KMS-11 (cell line): ENCODE measurements around the gene BMS1.

Experiments
- H2AFZ ChIP-seq: fragments of 200-600 bp; sonication (generic); 2 replicates; pipeline ENCODE4 v1.6.1; 2016; ENCODE audit warnings: antibody characterized with exemption, mixed run types, low read depth
- H3K27ac ChIP-seq: fragments of 200-600 bp; sonication (generic); 2 replicates; pipeline ENCODE4 v1.6.1; 2016; ENCODE audit warnings: mild to moderate bottlenecking, mixed run types
- H3K27me3 ChIP-seq: fragments of 200-600 bp; sonication (generic); 2 replicates; pipeline ENCODE4 v1.6.1; 2017; ENCODE audit warnings: mild to moderate bottlenecking, low read depth, mixed run types, moderate library complexity; ENCODE audit not compliant: insufficient read depth
- H3K36me3 ChIP-seq: fragments of 200-600 bp; sonication (generic); 2 replicates; pipeline ENCODE4 v1.6.1; 2017; ENCODE audit warnings: mild to moderate bottlenecking, mixed run types; ENCODE audit not compliant: insufficient read depth
- H3K4me1 ChIP-seq: fragments of 200-600 bp; sonication (generic); 2 replicates; pipeline ENCODE4 v1.6.1; 2016; ENCODE audit warnings: mild to moderate bottlenecking, low read depth, mixed run types; ENCODE audit not compliant: poor library complexity, severe bottlenecking
- H3K4me2 ChIP-seq: fragments of 200-600 bp; sonication (generic); 2 replicates; pipeline ENCODE4 v1.7.0; 2016; ENCODE audit warnings: mild to moderate bottlenecking, mixed run types
- H3K4me3 ChIP-seq: fragments of 200-600 bp; sonication (generic); IDR thresholded peaks from 2 replicates; pipeline ENCODE4 v1.6.1; 2017; ENCODE audit warnings: low read depth, low read length, mixed read lengths; ENCODE audit not compliant: insufficient read depth
- H3K79me2 ChIP-seq: fragments of 200-600 bp; sonication (generic); 2 replicates; pipeline ENCODE4 v1.6.1; 2016; ENCODE audit warnings: low read depth, mixed run types; ENCODE audit not compliant: insufficient read depth
- H3K9ac ChIP-seq: fragments of 200-600 bp; sonication (generic); 2 replicates; pipeline ENCODE4 v1.6.1; 2016; ENCODE audit warnings: mild to moderate bottlenecking, mixed run types
- H4K20me1 ChIP-seq: fragments of 200-600 bp; sonication (generic); 2 replicates; pipeline ENCODE4 v1.6.1; 2016; ENCODE audit warnings: mild to moderate bottlenecking, mixed run types; ENCODE audit not compliant: insufficient read depth
- TF ChIP-seq, protein P1 (sequence below): fragments of 200-600 bp; sonication (generic); conservative IDR thresholded peaks from 2 replicates; pipeline ENCODE4 v1.6.1; 2017; ENCODE audit warnings: low read depth, mild to moderate bottlenecking, antibody characterized with exemption, low read length, moderate library complexity, mixed read lengths

Gene BMS1

DNA sequence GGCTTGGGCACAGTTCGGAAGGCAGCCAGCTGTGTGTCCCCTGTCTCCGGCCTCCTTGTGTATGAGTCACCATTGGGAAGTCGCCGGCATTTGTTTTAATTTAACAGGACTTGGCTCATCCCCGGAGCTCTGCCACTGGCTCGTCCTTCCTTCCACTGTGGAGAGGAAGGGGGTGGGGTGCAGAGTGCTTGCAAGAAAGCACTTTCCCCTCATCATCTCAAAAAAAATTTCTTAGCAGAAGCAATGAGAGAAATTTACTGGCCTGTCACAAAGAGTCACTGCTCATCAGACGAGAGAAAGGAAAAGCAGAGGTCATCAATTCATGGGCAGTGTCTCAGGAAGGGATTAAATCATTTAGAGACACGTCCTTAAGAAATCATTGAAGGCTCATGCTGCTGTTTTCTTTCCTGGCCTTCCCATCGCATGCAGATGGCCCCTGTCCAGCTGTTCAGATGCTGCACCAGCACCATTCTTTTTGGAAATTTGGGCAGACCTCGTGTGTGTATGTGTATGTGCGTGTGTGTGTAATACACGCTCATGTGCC is 93.3 kb downstream of the BMS1 start:
- H3K36me3 ChIP-seq = no peaks in the 10 kb centered on the region
- no peak overlapping the region for H3K4me2 ChIP-seq
- TF ChIP-seq, protein P1, sequence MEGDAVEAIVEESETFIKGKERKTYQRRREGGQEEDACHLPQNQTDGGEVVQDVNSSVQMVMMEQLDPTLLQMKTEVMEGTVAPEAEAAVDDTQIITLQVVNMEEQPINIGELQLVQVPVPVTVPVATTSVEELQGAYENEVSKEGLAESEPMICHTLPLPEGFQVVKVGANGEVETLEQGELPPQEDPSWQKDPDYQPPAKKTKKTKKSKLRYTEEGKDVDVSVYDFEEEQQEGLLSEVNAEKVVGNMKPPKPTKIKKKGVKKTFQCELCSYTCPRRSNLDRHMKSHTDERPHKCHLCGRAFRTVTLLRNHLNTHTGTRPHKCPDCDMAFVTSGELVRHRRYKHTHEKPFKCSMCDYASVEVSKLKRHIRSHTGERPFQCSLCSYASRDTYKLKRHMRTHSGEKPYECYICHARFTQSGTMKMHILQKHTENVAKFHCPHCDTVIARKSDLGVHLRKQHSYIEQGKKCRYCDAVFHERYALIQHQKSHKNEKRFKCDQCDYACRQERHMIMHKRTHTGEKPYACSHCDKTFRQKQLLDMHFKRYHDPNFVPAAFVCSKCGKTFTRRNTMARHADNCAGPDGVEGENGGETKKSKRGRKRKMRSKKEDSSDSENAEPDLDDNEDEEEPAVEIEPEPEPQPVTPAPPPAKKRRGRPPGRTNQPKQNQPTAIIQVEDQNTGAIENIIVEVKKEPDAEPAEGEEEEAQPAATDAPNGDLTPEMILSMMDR = no peak
- no peak overlapping the region for H2AFZ ChIP-seq
- H3K4me3 ChIP-seq = no peak overlapping the region
- H3K9ac ChIP-seq = no peak overlapping the region
- no peaks in the 10 kb centered on the region for H3K79me2 ChIP-seq
- no peaks in the 10 kb centered on the region for H4K20me1 ChIP-seq
- no peak overlapping the region for H3K27ac ChIP-seq
- H3K27me3 ChIP-seq = no peaks in the 10 kb centered on the region
- H3K4me1 ChIP-seq = no peaks in the 10 kb centered on the region

DNA sequence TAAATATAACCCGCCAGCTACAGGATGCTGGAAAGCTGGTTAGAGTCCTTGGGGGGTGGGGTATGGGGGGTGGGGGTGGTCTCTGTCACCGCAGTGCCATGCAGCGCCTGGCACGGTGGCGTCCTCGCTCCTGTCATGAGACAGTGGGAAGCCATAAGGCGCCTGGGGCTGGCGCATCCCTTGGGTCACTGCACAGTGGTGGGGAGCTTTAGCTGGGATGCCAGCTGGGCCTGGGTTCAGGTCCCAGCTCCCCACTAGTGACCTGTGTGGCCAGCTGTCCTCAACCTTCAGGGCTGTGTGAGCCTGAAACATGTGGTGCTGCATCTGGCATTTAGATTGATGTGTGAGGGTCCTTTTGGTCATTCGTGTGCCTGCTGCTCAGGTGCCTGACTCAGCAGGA is 93.9 kb downstream of the BMS1 start:
- H3K27me3 ChIP-seq = no peaks in the 10 kb centered on the region
- no peak overlapping the region for H3K27ac ChIP-seq
- H3K79me2 ChIP-seq = no peaks in the 10 kb centered on the region
- no peaks in the 10 kb centered on the region for H4K20me1 ChIP-seq
- H2AFZ ChIP-seq = no peak overlapping the region
- no peak overlapping the region for H3K4me3 ChIP-seq
- no peaks in the 10 kb centered on the region for H3K36me3 ChIP-seq
- H3K9ac ChIP-seq = no peak overlapping the region
- no peak overlapping the region for H3K4me2 ChIP-seq
- TF ChIP-seq, protein P1 = no peak
- no peaks in the 10 kb centered on the region for H3K4me1 ChIP-seq

DNA sequence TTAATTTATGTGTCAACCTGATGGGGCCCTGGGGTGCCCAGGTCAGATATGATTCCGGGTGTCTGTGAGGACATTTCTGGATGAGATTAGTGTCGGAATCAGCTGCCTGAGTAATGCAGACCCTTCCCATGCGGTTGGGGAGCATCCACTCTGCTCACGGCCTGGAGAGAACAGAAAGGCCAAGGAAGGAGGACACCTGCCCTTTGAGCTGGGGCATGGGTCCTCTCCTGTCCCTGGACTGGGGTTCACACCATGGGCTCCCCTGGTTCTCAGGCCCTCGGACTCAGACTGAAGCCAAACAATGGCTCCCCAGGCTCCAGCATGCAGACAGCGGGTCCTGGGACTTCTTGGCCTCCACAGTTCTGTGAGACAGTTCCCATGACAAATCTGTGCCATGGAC is 94.3 kb downstream of the BMS1 start:
- no peak overlapping the region for H3K9ac ChIP-seq
- no peak overlapping the region for H2AFZ ChIP-seq
- no peaks in the 10 kb centered on the region for H4K20me1 ChIP-seq
- H3K4me3 ChIP-seq = no peak overlapping the region
- H3K79me2 ChIP-seq = no peaks in the 10 kb centered on the region
- TF ChIP-seq, protein P1 = no peak
- H3K27ac ChIP-seq = no peak overlapping the region
- no peaks in the 10 kb centered on the region for H3K36me3 ChIP-seq
- no peak overlapping the region for H3K4me2 ChIP-seq
- no peaks in the 10 kb centered on the region for H3K4me1 ChIP-seq
- no peaks in the 10 kb centered on the region for H3K27me3 ChIP-seq

DNA sequence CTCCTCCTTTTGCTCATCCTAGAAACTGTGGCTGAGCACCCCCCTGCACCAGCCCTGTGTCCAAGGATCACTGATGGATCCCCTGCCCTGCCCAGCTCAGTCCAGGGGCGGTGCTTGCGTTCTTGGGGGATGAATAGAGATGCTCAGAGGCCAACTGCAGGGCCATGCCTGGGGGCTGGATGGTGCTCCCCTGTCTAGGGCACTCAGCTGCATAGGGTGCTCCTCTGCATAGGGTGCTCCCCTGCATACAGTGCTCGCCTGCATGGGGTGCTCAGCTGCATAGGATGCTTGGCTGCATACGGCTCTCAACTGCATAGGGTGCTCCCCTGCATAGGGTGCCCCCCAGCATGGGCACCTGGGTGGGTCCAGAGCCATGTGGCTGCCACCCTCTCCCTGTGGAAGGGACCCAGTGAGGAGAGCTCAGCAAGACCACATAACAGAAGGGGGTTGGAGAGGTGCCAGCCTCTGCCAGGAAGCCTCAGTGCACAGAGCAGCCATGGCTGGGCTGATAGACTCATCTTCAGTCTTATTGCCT is 95.0 kb downstream of the BMS1 start:
- H3K36me3 ChIP-seq = no peaks in the 10 kb centered on the region
- H2AFZ ChIP-seq = no peak overlapping the region
- TF ChIP-seq, protein P1 = no peak
- H3K27me3 ChIP-seq = no peaks in the 10 kb centered on the region
- H3K79me2 ChIP-seq = no peaks in the 10 kb centered on the region
- H3K4me1 ChIP-seq = no peaks in the 10 kb centered on the region
- H3K4me3 ChIP-seq = no peak overlapping the region
- no peak overlapping the region for H3K4me2 ChIP-seq
- no peak overlapping the region for H3K27ac ChIP-seq
- H3K9ac ChIP-seq = no peak overlapping the region
- H4K20me1 ChIP-seq = no peaks in the 10 kb centered on the region
